Ovary (tissue), 9 donors: ENCODE data around the gene SESN2. TPM values are rescaled to one million over a fixed set of nuclear protein-coding genes. Genes with fewer than 3 reads are reported as not detected.

Source experiments
- DNase-seq, 5 donors: peaks; one replicate each; pipeline ENCODE4 v3.0.0-alpha.2; 2019 to 2020
- H3K27ac ChIP-seq, 2 donors: fragments of 200-600 bp; one replicate each; pipeline versions ENCODE4 v1.5.1 to v1.8.0; 2019 to 2022
- H3K27me3 ChIP-seq: fragments of 200-600 bp; one replicate; pipeline ENCODE4 v1.8.0; 2022
- H3K36me3 ChIP-seq: fragments of 200-600 bp; sonication (generic); one replicate; pipeline ENCODE4 v1.5.1; 2019
- H3K4me1 ChIP-seq: one replicate; pipeline ENCODE4 v1.8.1; 2013; ENCODE audit warnings: mild to moderate bottlenecking, moderate library complexity; ENCODE audit not compliant: insufficient read depth
- H3K4me3 ChIP-seq: fragments of 200-600 bp; sonication (generic); one replicate; pipeline ENCODE4 v1.5.1; 2017
- H3K9me3 ChIP-seq, 2 donors: fragments of 200-600 bp in 1 of 2; sonication (generic) in 1 of 2; one replicate each; pipeline versions ENCODE4 v1.5.1 to v1.8.1; 2013 to 2019; ENCODE audit warnings: mild to moderate bottlenecking in 1 of 2, moderate library complexity in 1 of 2
- EP300 ChIP-seq: sonication (generic); formaldehyde crosslinking; IDR thresholded peaks from one replicate; pipeline ENCODE4 v1.6.1; 2017; ENCODE audit warnings: antibody characterized with exemption
- POLR2A ChIP-seq: fragments of 450-650 bp; IDR thresholded peaks from one replicate; pipeline ENCODE4 v1.6.1; 2017; ENCODE audit warnings: antibody characterized with exemption, mild to moderate bottlenecking, moderate library complexity
- WGBS, 3 donors: extraction: QIAGEN DNeasy Blood & Tissue Kit in 1 of 3; methylation state at CpG; one replicate each; pipeline versions ENCODE4 v1.1.5 to v1.1.7; 2013 to 2017; 5-methylcytosine and 5-hydroxymethylcytosine counted together
- intact Hi-C, 4 donors: fragments of 100-400 bp; cut with DNase I; formaldehyde crosslinking; loops; one replicate each; pipeline versions ENCODE4 v1.11.0 to v1.15.1; 2022 to 2023
- polyA plus RNA-seq, 2 donors: library from polyadenylated mRNA; stranded (reverse); fragments of 200-250 nt in 1 of 2; fragments of 350-450 nt in 1 of 2; fragmentation: Illumina TruSeq in 1 of 2; extraction: RNeasy Lipid Tissue Mini Kit (QIAGEN cat#74804) in 1 of 2; gene quantifications; one replicate each; pipeline ENCODE4 v1.2.3, GENCODE V29; 2013 to 2014
- total RNA-seq, 7 donors: library from RNA; depleted of rRNA in 2 of 7; stranded (reverse); fragments of >200 nt in 2 of 7; fragmentation: NEBNext Ultra II Directional in 3 of 7; extraction: Animal tissue kit (Norgen Biotek cat#: 25700) in 3 of 7; gene quantifications; one replicate each; pipeline versions ENCODE4 v1.1.0 to v1.2.4, GENCODE V29; 2016 to 2023
- TF ChIP-seq, protein P1 (sequence below), 3 donors: fragments of 450-650 bp in 2 of 3; fragments of 200-600 bp in 1 of 3; IDR thresholded peaks; one replicate each; pipeline versions ENCODE4 v1.5.1 to v1.8.0; 2016 to 2022; ENCODE audit warnings: antibody characterized with exemption in 3 of 3, mild to moderate bottlenecking in 1 of 3
- donor health status: DM: no; HTN: no; CAD: no; lungs with moderate emphysema.
- donor health status: DM: no; HTN: no; CAD: no.
- donor health status: Bipolar disorder and iron deficiency.
- donor health status: DM: yes; HTN: yes; CAD: no.
- donor health status: DM: no; HTN: no; CAD: no.
- donor health status: DM: yes; HTN: yes; CAD: no.

SESN2 gene
- total and polyA plus RNA-seq, 9 donors: 7.4 to 79.9 (median 25.0) TPM

DNA sequence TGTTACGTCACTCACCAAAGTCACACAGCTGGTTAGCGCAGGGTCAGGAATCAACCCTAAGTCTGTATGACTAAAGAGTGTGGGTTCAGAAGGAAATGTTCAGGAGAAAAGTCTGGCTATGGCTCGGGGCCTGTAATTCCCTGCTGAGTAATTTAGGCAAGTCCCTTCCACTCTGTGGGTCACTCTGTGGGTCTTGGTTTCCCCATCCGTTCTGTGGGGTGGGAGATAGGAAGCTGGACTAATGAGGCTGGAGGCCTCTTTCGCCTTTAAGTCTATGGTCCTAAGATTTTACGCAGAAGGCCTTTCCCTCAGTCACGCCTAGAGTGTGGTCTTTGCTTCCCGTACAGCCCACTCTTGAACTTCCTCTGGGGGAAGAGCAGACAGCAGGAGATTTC lies 55.2 kb downstream of the SESN2 start:
- Histone ChIP-seq H3K27ac (no peak overlapping the region), H3K27me3 (no peaks in the 10 kb centered on the region), H3K4me1 (no peaks in the 10 kb centered on the region), H3K9me3 (no peaks in the 10 kb centered on the region), H3K36me3 (no peaks in the 10 kb centered on the region), H3K4me3 (no peak overlapping the region)
- WGBS, 3 donors: 88 to 95% (median 94%) methylated on average over 8 of the region's 8 CpGs
- TF ChIP-seq, protein P1, sequence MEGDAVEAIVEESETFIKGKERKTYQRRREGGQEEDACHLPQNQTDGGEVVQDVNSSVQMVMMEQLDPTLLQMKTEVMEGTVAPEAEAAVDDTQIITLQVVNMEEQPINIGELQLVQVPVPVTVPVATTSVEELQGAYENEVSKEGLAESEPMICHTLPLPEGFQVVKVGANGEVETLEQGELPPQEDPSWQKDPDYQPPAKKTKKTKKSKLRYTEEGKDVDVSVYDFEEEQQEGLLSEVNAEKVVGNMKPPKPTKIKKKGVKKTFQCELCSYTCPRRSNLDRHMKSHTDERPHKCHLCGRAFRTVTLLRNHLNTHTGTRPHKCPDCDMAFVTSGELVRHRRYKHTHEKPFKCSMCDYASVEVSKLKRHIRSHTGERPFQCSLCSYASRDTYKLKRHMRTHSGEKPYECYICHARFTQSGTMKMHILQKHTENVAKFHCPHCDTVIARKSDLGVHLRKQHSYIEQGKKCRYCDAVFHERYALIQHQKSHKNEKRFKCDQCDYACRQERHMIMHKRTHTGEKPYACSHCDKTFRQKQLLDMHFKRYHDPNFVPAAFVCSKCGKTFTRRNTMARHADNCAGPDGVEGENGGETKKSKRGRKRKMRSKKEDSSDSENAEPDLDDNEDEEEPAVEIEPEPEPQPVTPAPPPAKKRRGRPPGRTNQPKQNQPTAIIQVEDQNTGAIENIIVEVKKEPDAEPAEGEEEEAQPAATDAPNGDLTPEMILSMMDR (IDR thresholded peaks at IDR 0.05): no peak
- TF ChIP-seq EP300 (no peak), POLR2A (no peak)
- intact Hi-C loops: no loop called here
- no peak for DNase-seq

DNA sequence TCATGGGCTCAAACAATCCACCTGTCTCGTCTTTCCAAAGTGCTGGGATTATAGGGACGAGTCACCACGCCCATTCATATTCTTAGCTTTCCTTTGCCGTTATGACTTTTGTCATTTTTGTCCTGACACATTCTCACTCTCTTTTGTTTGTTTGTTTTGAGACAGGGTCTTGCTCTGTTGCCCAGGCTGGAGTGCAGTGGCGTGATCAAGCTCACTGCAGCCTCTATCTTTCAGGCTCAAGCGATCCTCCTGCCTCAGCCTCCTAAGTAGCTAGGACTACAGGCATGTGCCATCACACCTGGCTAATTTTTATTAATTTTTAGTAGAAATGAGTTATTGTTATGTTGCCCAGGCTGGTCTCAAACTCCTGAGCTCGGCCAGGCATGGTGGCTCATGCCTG lies 57.7 kb downstream of the SESN2 start:
- H3K27ac ChIP-seq: no peak overlapping the region
- TF ChIP-seq, protein P1 (IDR thresholded peaks at IDR 0.05): no peak
- TF ChIP-seq POLR2A: no peak
- no peak for TF ChIP-seq EP300
- intact Hi-C loops: no loop called here
- WGBS, 3 donors: 73 to 78% (median 75%) methylated on average over 7 of the region's 7 CpGs
- no peaks in the 10 kb centered on the region for H3K36me3 ChIP-seq
- DNase-seq: no peak
- no peaks in the 10 kb centered on the region for H3K9me3 ChIP-seq
- H3K27me3 ChIP-seq: no peaks in the 10 kb centered on the region
- H3K4me3 ChIP-seq: no peak overlapping the region
- H3K4me1 ChIP-seq: no peaks in the 10 kb centered on the region

DNA sequence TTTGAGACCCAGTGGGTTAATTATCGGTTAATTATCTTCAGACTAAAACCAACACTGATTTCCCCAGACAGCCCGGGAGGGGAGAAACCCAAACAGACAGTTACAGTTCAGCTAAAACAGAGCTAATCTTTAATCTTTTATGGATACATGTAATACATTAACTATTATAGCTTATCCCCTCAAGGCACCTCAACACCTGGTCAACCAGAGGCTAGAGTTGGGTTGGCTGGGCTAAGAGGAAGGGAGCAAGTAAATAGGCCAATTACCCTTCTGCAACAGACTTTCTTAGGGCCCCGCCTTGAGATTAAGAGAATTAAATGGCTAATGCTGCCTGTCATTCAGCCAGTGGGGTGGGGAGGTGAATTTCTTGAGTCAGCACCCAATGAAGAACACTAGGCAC lies 62.9 kb downstream of the SESN2 start:
- 49 to 73% (median 51%) methylated on average over 3 of the region's 3 CpGs for WGBS, 3 donors
- H3K27ac ChIP-seq: no peak overlapping the region
- H3K36me3 ChIP-seq: no peaks in the 10 kb centered on the region
- no peak overlapping the region for H3K4me3 ChIP-seq
- H3K27me3 ChIP-seq: no peaks in the 10 kb centered on the region
- TF ChIP-seq POLR2A (no peak), EP300 (no peak)
- TF ChIP-seq, protein P1 (IDR thresholded peaks at IDR 0.05): no peak
- H3K4me1 ChIP-seq: no peaks in the 10 kb centered on the region
- no peak for DNase-seq
- no peaks in the 10 kb centered on the region for H3K9me3 ChIP-seq
- intact Hi-C loops: no loop called here

DNA sequence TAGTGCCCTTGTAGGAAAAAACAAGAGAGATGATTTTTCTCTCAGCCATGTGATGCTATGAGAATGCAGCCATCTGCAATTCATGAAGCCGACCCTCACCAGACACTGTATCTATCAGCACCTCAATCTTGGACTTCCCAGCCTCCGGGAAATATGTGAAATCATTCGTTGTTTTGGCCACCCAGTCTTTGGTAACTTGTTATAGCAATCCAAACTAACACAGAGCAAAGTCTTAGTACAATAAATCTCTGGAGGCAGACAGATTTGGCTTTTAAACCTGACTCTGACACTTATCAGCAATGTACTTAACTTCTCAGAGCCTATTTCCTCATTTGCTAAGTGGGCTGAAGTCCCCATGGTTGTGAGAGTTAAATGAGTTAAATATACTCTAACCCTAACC lies 64.4 kb downstream of the SESN2 start:
- DNase-seq: no peak
- Histone ChIP-seq H3K4me3 (no peak overlapping the region), H3K36me3 (no peaks in the 10 kb centered on the region), H3K9me3 (no peaks in the 10 kb centered on the region), H3K4me1 (no peaks in the 10 kb centered on the region), H3K27me3 (no peaks in the 10 kb centered on the region), H3K27ac (no peak overlapping the region)
- 40 to 48% (median 43%) methylated on average over 3 of the region's 3 CpGs for WGBS, 3 donors
- intact Hi-C loops: no loop called here
- TF ChIP-seq, protein P1 (IDR thresholded peaks at IDR 0.05): no peak
- TF ChIP-seq POLR2A: no peak
- TF ChIP-seq EP300: no peak

DNA sequence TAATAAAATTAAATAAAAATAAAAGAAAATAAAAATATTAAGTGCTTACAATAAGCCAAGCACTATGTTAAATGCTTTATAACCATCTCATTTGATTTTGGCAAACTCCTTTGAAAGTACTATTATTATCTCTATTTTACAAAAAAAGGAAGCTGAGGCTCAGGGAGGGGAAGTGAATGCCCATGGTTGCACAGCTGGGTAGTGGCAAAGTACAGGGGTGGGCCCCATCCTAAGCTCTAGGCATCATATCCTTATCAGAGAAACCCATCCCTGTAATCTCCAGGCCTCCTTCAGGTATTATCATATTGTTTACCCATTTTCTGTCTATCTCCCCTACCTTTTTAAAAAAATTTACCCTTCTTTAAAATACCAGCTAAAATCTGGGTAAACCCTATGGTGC lies 67.2 kb downstream of the SESN2 start:
- no peaks in the 10 kb centered on the region for H3K4me1 ChIP-seq
- no peaks in the 10 kb centered on the region for H3K36me3 ChIP-seq
- H3K4me3 ChIP-seq: no peak overlapping the region
- DNase-seq: no peak
- intact Hi-C loops: no loop called here
- TF ChIP-seq EP300: no peak
- TF ChIP-seq, protein P1 (IDR thresholded peaks at IDR 0.05): no peak
- no peak for TF ChIP-seq POLR2A
- H3K27me3 ChIP-seq: no peaks in the 10 kb centered on the region
- no peaks in the 10 kb centered on the region for H3K9me3 ChIP-seq
- H3K27ac ChIP-seq: no peak overlapping the region
